WTC11 (cell line): ENCODE data around the gene POLDIP2. TPM values are rescaled to one million over a fixed set of nuclear protein-coding genes. Genes with fewer than 3 reads are reported as not detected.

Experiments
- ATAC-seq: fragments of 200-7000 bp; cut with Tn5 transposase; 2 replicates; pipeline ENCODE4 v1.10.0; 2021; ENCODE audit warnings: mild to moderate bottlenecking, moderate library complexity
- CTCF ChIA-PET: fragments of 300-600 bp; sonication (Branson Sonifier 250); formaldehyde crosslinking; loops from one replicate; lab custom pipeline; 2021; ENCODE audit warnings: antibody characterized with exemption; lab: Charles Lee
- POLR2A ChIA-PET: fragments of 350-600 bp; sonication (Branson Sonifier 250); formaldehyde crosslinking; loops from one replicate; lab custom pipeline; 2021; ENCODE audit warnings: antibody characterized with exemption; lab: Charles Lee
- DNase-seq: peaks from one replicate; pipeline ENCODE4 v3.0.0; 2021; ENCODE audit warnings: low spot score
- H3K27ac Mint-ChIP-seq: 2 replicates; pipeline ENCODE4 v1.8.0; 2021; ENCODE audit warnings: mixed read lengths
- H3K27me3 Mint-ChIP-seq: 2 replicates; pipeline ENCODE4 v1.8.0; 2021; ENCODE audit warnings: low read depth, mild to moderate bottlenecking, moderate library complexity, mixed read lengths
- H3K36me3 Mint-ChIP-seq: 2 replicates; pipeline ENCODE4 v1.8.0; 2021; ENCODE audit warnings: mixed read lengths
- H3K4me1 Mint-ChIP-seq: 2 replicates; pipeline ENCODE4 v1.8.0; 2022; ENCODE audit warnings: mixed read lengths
- H3K4me3 Mint-ChIP-seq: 2 replicates; pipeline ENCODE4 v1.8.0; 2021; ENCODE audit warnings: mild to moderate bottlenecking, moderate library complexity, mixed read lengths
- H3K9me3 Mint-ChIP-seq: 2 replicates; pipeline ENCODE4 v1.8.0; 2021; ENCODE audit warnings: mixed read lengths
- E2F4 ChIP-seq: sonication (generic); formaldehyde crosslinking; IDR thresholded peaks from 2 replicates; pipeline ENCODE4 v1.8.1; 2022; ENCODE audit warnings: low read depth, mild to moderate bottlenecking, moderate library complexity, missing genetic modification reagents, borderline replicate concordance
- ETV6 ChIP-seq: sonication (generic); formaldehyde crosslinking; IDR thresholded peaks from 2 replicates; pipeline ENCODE4 v1.8.1; 2022; ENCODE audit warnings: mild to moderate bottlenecking, missing genetic modification reagents
- FOXK1 ChIP-seq: sonication (generic); formaldehyde crosslinking; IDR thresholded peaks from 2 replicates; pipeline ENCODE4 v1.8.0; 2022; ENCODE audit warnings: mild to moderate bottlenecking, moderate library complexity, missing genetic modification reagents
- GABPB1 ChIP-seq: sonication (generic); formaldehyde crosslinking; IDR thresholded peaks from 2 replicates; pipeline ENCODE4 v1.8.1; 2023; ENCODE audit warnings: mild to moderate bottlenecking, missing genetic modification reagents
- HMGXB4 ChIP-seq: sonication (generic); formaldehyde crosslinking; IDR thresholded peaks from 2 replicates; pipeline ENCODE4 v1.8.1; 2023; ENCODE audit warnings: mild to moderate bottlenecking, moderate library complexity, missing genetic modification reagents
- MYBL2 ChIP-seq: sonication (generic); formaldehyde crosslinking; IDR thresholded peaks from 2 replicates; pipeline ENCODE4 v1.8.1; 2023; ENCODE audit warnings: mild to moderate bottlenecking, moderate library complexity, missing genetic modification reagents
- OVOL2 ChIP-seq: fragments of 250-450 bp; sonication (Bioruptor Pico); IDR thresholded peaks from 2 replicates; pipeline ENCODE4 v1.9.0; 2021; ENCODE audit warnings: mild to moderate bottlenecking, borderline replicate concordance
- RELA ChIP-seq: sonication (generic); formaldehyde crosslinking; IDR thresholded peaks from 2 replicates; pipeline ENCODE4 v1.8.1; 2022; ENCODE audit warnings: missing genetic modification reagents, mild to moderate bottlenecking, borderline replicate concordance
- STAT6 ChIP-seq: sonication (generic); formaldehyde crosslinking; conservative IDR thresholded peaks from 2 replicates; pipeline ENCODE4 v1.8.1; 2023; ENCODE audit warnings: mild to moderate bottlenecking, low read depth, missing genetic modification reagents, moderate library complexity
- ZBTB21 ChIP-seq: sonication (generic); formaldehyde crosslinking; IDR thresholded peaks from 2 replicates; pipeline ENCODE4 v1.8.1; 2023; ENCODE audit warnings: mild to moderate bottlenecking, missing genetic modification reagents, borderline replicate concordance
- ZNF121 ChIP-seq: sonication (generic); formaldehyde crosslinking; IDR thresholded peaks from 2 replicates; pipeline ENCODE4 v1.8.0; 2023; ENCODE audit warnings: missing genetic modification reagents
- total RNA-seq: library from RNA; stranded (reverse); gene quantifications from 3 replicates; pipeline ENCODE4 v1.2.3, GENCODE V29; 2021
- TF ChIP-seq, protein P1 (sequence below): sonication (generic); formaldehyde crosslinking; IDR thresholded peaks from 2 replicates; pipeline ENCODE4 v1.8.1; 2023; ENCODE audit warnings: mild to moderate bottlenecking, missing genetic modification reagents, borderline replicate concordance
- TF ChIP-seq, protein P2 (sequence below): sonication (generic); formaldehyde crosslinking; IDR thresholded peaks from 2 replicates; pipeline ENCODE4 v1.8.0; 2022; ENCODE audit warnings: mild to moderate bottlenecking, missing genetic modification reagents
- TF ChIP-seq, protein P3 (sequence below): fragments of 250-450 bp; sonication (Bioruptor Pico); IDR thresholded peaks from 2 replicates; pipeline ENCODE4 v1.9.0; 2021; ENCODE audit warnings: mild to moderate bottlenecking
- TF ChIP-seq, protein P4 (sequence below): sonication (generic); formaldehyde crosslinking; IDR thresholded peaks from 2 replicates; pipeline ENCODE4 v1.8.1; 2022; ENCODE audit warnings: low read depth, missing genetic modification reagents, borderline replicate concordance

POLDIP2 gene
- total RNA-seq, 1 experiment from 2014 or later = 85.4 TPM

GRCh38 chr17:28368306-28368831 is 11.0 kb upstream of the POLDIP2 start:
- POLR2A ChIA-PET = no interaction called here

DNA sequence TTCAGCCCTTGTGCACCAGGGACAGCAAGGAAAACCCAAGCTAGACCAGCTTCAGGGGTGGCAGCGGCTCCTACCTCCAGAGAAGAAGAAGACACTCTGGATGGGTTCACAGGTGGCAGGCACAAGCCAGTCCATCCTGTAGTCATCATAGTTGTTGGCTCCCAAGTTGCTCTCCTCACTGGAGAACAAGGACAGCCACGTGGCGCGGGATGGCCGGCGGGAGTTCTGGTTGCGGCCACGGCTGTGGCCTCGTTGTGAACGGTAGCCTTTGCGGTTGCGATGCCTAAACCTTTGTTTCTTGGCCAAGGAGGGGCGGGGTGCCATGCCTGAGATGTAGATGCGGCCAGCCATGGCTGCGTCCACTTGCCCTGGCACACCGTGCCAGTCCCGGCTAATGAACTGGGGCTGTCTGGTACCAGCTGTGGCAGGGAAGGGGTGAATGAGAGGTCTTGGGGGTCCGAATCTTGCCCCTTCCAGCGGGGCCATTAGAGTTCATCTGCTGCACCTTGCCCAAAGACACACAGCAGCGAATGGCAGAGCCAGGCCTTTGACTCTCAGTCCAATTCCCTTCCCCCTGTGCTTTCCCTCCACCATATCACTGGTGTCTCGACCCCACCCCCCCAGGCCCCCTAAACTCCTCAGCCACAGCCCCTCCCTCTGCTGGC is 10.4 kb upstream of the POLDIP2 start:
- H3K4me3 Mint-ChIP-seq = no peak overlapping the region
- ChIA-PET CTCF (interaction anchor here (1.1 to 2.5 kb wide), 3 partner anchors 10 to 132 kb away, joined by 3 to 16 read pairs (median 9); partner anchors contain the start of gene POLDIP2), POLR2A (interaction anchor here (1.3 kb wide), 1 partner anchor 10 kb away, joined by 12 read pairs; the partner anchor contains the start of gene POLDIP2)
- H3K27ac Mint-ChIP-seq = no peak overlapping the region
- ATAC-seq = no peak
- no peaks in the 10 kb centered on the region for H3K36me3 Mint-ChIP-seq
- peaks cover 14% of the 10 kb centered on the region for H3K27me3 Mint-ChIP-seq
- peaks cover 16% of the 10 kb centered on the region for H3K4me1 Mint-ChIP-seq
- DNase-seq = no peak
- no peaks in the 10 kb centered on the region for H3K9me3 Mint-ChIP-seq
- TF ChIP-seq, protein P1, sequence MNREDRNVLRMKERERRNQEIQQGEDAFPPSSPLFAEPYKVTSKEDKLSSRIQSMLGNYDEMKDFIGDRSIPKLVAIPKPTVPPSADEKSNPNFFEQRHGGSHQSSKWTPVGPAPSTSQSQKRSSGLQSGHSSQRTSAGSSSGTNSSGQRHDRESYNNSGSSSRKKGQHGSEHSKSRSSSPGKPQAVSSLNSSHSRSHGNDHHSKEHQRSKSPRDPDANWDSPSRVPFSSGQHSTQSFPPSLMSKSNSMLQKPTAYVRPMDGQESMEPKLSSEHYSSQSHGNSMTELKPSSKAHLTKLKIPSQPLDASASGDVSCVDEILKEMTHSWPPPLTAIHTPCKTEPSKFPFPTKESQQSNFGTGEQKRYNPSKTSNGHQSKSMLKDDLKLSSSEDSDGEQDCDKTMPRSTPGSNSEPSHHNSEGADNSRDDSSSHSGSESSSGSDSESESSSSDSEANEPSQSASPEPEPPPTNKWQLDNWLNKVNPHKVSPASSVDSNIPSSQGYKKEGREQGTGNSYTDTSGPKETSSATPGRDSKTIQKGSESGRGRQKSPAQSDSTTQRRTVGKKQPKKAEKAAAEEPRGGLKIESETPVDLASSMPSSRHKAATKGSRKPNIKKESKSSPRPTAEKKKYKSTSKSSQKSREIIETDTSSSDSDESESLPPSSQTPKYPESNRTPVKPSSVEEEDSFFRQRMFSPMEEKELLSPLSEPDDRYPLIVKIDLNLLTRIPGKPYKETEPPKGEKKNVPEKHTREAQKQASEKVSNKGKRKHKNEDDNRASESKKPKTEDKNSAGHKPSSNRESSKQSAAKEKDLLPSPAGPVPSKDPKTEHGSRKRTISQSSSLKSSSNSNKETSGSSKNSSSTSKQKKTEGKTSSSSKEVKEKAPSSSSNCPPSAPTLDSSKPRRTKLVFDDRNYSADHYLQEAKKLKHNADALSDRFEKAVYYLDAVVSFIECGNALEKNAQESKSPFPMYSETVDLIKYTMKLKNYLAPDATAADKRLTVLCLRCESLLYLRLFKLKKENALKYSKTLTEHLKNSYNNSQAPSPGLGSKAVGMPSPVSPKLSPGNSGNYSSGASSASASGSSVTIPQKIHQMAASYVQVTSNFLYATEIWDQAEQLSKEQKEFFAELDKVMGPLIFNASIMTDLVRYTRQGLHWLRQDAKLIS (CRISPR knock-in tag) = no peak
- no peak for TF ChIP-seq HMGXB4 (CRISPR knock-in tag)
- TF ChIP-seq ETV6 (CRISPR knock-in tag) = no peak
- no peak for TF ChIP-seq OVOL2 (CRISPR knock-in tag)
- TF ChIP-seq FOXK1 (CRISPR knock-in tag) = no peak
- TF ChIP-seq, protein P2, sequence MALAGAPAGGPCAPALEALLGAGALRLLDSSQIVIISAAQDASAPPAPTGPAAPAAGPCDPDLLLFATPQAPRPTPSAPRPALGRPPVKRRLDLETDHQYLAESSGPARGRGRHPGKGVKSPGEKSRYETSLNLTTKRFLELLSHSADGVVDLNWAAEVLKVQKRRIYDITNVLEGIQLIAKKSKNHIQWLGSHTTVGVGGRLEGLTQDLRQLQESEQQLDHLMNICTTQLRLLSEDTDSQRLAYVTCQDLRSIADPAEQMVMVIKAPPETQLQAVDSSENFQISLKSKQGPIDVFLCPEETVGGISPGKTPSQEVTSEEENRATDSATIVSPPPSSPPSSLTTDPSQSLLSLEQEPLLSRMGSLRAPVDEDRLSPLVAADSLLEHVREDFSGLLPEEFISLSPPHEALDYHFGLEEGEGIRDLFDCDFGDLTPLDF (CRISPR knock-in tag) = no peak
- no peak for TF ChIP-seq E2F4 (CRISPR knock-in tag)
- TF ChIP-seq, protein P3, sequence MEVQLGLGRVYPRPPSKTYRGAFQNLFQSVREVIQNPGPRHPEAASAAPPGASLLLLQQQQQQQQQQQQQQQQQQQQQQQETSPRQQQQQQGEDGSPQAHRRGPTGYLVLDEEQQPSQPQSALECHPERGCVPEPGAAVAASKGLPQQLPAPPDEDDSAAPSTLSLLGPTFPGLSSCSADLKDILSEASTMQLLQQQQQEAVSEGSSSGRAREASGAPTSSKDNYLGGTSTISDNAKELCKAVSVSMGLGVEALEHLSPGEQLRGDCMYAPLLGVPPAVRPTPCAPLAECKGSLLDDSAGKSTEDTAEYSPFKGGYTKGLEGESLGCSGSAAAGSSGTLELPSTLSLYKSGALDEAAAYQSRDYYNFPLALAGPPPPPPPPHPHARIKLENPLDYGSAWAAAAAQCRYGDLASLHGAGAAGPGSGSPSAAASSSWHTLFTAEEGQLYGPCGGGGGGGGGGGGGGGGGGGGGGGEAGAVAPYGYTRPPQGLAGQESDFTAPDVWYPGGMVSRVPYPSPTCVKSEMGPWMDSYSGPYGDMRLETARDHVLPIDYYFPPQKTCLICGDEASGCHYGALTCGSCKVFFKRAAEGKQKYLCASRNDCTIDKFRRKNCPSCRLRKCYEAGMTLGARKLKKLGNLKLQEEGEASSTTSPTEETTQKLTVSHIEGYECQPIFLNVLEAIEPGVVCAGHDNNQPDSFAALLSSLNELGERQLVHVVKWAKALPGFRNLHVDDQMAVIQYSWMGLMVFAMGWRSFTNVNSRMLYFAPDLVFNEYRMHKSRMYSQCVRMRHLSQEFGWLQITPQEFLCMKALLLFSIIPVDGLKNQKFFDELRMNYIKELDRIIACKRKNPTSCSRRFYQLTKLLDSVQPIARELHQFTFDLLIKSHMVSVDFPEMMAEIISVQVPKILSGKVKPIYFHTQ (CRISPR knock-in tag) = no peak

More at GRCh38 chr17:28368306-28368831, 11.0 kb upstream of the POLDIP2 start:
- CTCF ChIA-PET = no interaction called here
- Mint-ChIP-seq H3K4me1 (peaks cover 19% of the 10 kb centered on the region), H3K27me3 (peaks cover 20% of the 10 kb centered on the region), H3K4me3 (no peak overlapping the region), H3K9me3 (no peaks in the 10 kb centered on the region), H3K36me3 (no peaks in the 10 kb centered on the region), H3K27ac (no peak overlapping the region)
- ATAC-seq = no peak
- TF ChIP-seq MYBL2 (no peak), ZNF121 (CRISPR knock-in tag) (no peak), RELA (CRISPR knock-in tag) (no peak), ZBTB21 (CRISPR knock-in tag) (no peak), GABPB1 (CRISPR knock-in tag) (peak; percentile 61; the same call in 1 of the 2 replicates), STAT6 (CRISPR knock-in tag) (no peak)
- TF ChIP-seq, protein P4, sequence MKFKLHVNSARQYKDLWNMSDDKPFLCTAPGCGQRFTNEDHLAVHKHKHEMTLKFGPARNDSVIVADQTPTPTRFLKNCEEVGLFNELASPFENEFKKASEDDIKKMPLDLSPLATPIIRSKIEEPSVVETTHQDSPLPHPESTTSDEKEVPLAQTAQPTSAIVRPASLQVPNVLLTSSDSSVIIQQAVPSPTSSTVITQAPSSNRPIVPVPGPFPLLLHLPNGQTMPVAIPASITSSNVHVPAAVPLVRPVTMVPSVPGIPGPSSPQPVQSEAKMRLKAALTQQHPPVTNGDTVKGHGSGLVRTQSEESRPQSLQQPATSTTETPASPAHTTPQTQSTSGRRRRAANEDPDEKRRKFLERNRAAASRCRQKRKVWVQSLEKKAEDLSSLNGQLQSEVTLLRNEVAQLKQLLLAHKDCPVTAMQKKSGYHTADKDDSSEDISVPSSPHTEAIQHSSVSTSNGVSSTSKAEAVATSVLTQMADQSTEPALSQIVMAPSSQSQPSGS (CRISPR knock-in tag) = no peak
- no peak for DNase-seq
